Activated T-cell treated with anti-CD3 and anti-CD28 coated beads, Interleukin-2, amount 50 U/mL, for 1 hour (primary cell): ENCODE measurements around the gene HSBP1L1.

Experiments
- DNase-seq: peaks from one replicate; pipeline ENCODE4 v3.0.0-alpha.2; 2020

HSBP1L1 gene

DNA sequence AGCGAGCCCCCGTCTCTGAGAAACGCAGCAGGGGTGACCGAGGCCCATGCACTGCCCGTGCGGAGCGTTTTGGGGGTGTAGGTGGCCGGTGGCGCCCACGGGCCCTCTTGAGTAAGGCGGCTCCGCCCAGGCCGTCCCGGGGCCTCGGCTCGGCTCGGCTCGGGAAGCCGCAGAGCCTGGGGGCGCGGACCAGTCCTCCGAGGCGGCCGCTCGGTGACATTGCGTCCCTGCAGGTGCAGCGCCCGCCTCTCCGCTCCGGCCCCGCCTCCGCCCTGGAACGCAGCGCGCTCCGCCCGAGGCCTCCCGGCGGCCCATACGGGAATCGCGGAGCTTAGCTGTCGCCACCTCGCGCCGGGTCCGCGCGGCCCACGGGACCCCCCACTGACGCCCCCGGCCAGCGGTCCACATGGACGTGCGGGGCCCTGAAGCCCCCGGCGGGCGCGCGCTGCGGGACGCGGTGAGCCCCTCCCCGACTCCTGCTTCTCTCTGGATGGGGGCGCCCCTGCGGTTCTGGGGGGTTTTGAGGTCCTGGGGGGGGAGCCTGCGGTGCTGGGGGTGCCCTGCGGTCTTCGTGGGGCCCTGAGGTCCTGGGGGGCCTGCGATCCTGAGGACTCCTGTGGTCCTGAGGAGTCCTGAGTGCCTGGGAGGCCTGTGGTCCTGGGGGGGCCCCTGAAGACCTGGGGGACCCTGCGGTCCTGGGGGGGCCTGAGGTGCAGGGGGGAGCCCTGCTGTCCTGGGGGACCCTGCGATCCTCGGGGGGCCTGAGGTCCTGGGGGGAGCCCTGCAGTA, at the start of gene HSBP1L1:
Gene HSBP1L1 (plus strand): TSS at position 314 of the 789 bp plus-strand sequence. CDS start 93 bp downstream, at position 407.
- DNase-seq: peak; percentile 77

GRCh38 chr18:79915161-79916127, 49.0 kb upstream of the HSBP1L1 start:
- DNase-seq: no peak

DNA sequence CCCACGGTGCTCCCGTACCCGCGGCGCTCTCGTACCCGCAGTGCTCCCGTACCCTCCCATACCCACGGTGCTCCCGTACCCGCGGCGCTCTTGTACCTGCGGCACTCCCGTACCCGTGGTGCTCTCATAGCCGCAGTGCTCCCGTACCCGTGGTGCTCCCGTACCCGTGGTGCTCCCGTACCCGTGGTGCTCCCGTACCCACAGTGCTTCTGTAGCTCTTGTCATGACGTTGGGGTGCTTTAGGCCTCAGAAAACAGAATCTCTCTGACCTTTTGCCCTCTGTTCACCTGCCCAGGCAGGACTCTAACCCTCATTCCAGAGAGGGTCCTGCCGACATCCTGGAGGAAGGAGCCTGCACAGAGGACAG, 48.3 kb upstream of the HSBP1L1 start:
- DNase-seq: no peak

DNA sequence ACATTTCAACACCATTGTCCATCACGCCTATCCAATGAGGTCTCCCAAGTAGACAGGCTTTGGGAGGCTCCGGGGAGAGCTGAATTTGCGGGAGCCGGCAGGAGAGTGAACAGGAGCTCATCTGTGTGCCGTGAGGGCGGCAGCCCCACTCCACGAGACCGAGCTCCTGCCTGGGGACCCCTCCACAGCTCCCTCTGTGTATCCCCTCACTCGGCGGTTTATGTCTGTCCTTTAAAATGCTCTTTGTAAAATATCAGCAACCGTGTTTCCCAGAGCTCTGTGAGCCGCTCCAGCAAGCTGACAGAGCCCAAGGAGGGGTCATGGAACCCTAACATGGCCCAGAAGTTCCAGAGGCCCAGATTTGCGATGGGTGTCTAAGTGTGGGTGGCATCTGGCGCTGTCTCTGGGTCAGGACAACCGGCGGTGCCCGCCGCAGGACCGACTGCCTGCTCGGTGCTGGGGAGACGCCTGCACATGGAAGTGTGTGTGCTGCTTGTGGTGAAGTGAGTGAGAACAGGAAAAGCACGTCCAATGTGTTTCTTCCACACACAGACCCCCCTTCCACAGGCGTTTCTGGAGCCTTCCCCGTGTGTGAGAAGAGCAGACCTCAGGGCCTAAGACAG, 47.8 kb upstream of the HSBP1L1 start:
- DNase-seq: no peak

- no peak for DNase-seq
These were observed 47.1 kb upstream of the HSBP1L1 start for GRCh38 chr18:79917169-79917852.

GRCh38 chr18:79917853-79918614, 46.4 kb upstream of the HSBP1L1 start:
- DNase-seq: no peak

DNA sequence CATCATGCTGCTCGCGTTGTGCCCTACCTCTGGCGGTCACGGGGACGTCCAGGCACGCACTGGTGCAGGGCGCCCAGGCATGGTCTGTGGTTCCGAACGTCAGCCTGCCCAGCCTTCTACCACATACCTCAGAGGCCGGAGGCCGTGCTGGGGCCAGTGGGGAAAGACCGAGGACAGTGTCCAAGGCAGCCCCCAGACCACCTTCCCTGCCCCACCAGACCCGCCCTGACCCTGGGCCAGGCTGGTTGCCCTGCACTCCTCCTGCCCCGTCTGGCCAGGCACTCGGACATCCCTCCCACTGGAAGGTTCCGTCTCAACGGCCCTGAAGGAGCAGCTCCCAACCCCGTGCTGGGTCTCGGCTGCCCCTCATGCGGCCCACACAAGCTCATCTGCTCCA, 45.8 kb upstream of the HSBP1L1 start:
- DNase-seq: no peak

- DNase-seq: no peak
These were observed 45.4 kb upstream of the HSBP1L1 start for GRCh38 chr18:79919089-79919488.

- no peak for DNase-seq
These were observed 42.2 kb upstream of the HSBP1L1 start for GRCh38 chr18:79921984-79922965.

DNA sequence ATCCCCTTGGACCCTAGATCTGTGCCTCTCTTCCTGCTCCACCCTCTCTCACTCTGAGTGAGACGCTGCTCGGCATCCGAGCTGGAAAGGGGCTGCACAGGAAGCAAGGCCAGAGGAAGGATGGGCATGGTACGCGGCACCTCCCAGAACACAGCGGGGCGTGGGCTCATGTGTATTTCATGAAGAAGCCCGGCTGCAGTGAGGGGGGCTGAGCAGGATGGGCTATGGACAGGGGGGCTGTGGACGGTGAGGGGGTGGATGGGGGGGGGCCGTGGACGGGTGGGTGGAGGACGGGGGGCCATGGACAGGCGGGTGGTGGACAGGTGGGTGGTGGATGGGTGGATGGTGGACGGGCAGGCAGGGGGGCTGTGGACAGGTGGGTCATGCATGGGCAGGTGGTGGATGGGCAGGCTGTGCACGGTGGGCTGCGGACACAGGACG, 41.5 kb upstream of the HSBP1L1 start:
- DNase-seq: no peak

DNA sequence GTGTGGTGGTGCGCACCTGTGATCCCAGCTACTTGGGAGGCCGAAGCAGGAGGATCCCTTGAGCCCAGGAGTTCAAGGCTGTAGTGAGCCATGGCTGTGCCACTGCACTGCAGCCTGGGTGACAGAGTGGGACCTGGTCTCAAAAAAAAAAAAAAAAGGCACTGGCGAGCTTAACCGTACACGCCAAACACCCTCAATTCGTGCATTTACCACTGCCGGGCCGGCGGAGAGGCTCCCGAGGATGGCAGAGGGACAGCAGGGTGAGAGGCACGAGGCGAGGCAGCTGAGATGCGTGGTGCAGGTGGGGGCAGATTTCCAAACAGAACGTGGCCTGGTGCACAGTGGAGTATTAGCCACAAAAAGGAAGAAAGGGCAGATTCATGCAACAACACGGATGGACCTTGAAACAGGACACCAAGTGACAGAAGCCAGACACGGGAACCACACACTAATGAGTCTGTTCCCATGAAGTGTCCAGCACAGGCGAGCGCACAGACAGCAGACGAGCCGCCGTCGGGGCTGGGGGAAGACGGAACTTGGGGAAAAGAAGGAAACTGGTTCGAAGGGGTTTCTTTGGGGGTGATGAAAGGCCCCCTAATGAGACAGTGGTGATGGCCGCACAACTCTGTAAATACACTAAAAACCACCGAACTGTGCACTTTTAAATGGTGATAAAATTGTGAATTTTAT, 40.4 kb upstream of the HSBP1L1 start:
- DNase-seq: no peak

- no peak for DNase-seq
These were observed 39.4 kb upstream of the HSBP1L1 start for GRCh38 chr18:79924814-79925731.

GRCh38 chr18:79926306-79926705, 38.1 kb upstream of the HSBP1L1 start:
- DNase-seq: no peak

DNA sequence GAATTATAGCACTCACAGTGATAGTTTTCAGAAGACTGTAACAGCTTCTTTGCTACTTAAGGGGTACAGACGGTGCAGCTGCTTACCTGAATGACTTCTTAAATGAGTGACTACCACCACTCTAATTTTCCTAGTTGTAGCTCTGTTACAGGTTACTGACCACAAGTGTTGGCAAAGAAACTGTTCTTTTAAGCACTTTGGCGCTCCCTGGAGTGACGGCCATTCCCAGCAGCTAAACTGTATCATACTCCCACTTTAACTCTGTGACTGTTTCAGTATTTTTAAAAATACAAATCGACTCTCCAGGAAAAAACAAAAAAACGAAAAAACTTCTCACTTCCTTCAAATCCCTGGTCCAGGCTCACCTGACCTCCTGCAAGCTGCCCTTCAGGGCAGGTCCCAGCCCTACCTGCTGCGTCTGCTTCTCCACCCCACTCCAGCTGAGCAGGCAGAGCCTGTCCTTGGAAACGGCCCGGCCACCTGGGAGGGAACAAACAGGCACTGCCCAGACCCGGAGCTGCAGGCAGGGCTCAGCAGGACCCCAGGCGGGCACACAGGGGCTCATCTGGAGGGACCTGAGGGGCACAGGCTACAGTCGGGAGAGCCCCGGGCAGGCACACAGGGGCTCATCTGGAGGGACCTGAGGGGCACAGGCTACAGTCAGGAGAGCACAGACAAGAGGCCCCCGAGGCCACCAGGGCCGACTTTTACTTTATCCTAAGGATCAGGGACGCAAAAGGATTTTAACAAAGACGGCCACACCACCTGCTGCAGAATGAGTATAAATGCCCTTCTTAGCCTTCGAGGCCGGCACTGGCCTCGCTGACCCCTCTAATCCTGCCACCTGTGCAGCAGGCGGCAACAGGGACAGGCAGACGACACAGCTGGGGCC, 37.5 kb upstream of the HSBP1L1 start:
- no peak for DNase-seq

DNA sequence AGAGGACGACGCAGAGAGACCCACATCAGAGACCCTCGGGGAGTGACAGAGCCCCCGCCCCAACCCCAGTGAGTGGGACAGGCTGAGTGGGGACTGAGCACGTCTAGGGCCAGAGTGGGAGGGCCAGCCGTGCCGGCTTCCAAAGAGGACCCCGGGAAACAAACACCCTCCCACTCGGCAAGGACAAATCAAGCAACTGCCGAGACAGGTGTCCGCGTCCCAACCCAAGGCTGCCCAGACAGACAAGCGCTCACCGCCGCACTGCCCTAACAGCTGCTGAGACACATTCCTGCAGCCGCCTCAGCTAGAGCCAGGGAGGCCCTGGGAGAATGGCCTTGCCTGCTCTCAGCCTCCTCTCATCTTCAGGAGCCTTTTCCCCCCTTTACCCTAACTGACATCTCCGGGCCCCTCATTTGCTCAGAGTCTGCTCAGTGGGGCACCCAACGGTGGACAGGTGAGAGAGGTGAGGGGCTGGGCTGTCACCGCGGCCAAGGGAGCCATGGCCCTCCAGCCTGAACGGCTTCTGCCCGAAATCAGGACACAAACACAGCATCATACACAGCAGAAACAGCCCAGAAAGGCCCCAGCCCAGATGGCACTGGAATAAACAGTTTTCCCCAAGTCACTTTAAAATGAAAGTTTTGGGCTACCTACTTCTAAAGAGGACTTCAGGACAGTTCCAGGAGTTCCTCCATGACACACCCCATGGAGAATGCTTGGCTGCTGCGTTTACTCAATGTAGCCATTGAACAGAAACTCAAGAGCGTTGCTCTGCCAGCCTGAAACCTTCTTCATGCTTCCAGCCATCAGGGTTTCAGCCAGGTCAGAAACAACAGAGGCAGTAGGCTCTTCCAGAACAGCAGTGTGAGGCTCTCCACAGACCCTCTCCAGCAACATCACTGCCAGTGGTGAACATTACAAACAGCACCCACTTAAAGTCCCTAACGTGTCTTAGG, 36.6 kb upstream of the HSBP1L1 start:
- DNase-seq: no peak

DNA sequence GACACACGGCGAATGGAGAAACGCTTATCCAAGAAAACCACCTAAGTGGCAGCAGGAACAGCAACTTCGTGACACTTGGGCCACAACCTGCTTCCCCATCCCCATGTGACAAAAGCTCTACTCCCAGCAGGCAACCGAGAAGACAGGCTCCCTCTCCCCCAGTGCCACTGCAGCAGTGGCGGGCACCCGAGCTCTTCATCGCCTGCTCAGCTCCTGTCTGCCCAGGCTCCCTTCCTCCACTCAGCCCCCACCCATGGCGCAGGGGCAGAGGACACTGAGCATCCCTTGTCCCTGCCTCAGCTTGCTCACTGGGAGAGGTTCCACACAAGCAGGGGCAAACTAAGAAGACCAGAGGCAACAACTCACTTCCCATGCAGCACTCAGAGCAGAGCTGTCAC, 35.9 kb upstream of the HSBP1L1 start:
- no peak for DNase-seq
